H9 (cell line): ENCODE results near the gene RERG. TPM values are rescaled to one million over a fixed set of nuclear protein-coding genes. Genes with fewer than 3 reads are reported as not detected.

Experiments used
- DNase-seq: peaks from one replicate; pipeline ENCODE4 v3.0.0-alpha.2; 2017
- H2AFZ ChIP-seq: one replicate; pipeline ENCODE4 v1.6.1; 2013; ENCODE audit warnings: mild to moderate bottlenecking, low read length, control low read depth, moderate library complexity
- H2AK5ac ChIP-seq: 2 replicates; pipeline ENCODE4 v1.6.1; 2013; ENCODE audit warnings: low read length, control low read depth, mixed read lengths; ENCODE audit not compliant: insufficient read length
- H2BK120ac ChIP-seq: one replicate; pipeline ENCODE4 v1.6.1; 2013; ENCODE audit warnings: low read depth, mild to moderate bottlenecking, low read length, control low read depth, inconsistent platforms; ENCODE audit not compliant: poor library complexity, severe bottlenecking
- H2BK12ac ChIP-seq: 2 replicates; pipeline ENCODE4 v1.6.1; 2013; ENCODE audit warnings: low read length, control low read depth, mixed read lengths, low read depth; ENCODE audit not compliant: insufficient read length
- H2BK15ac ChIP-seq: 2 replicates; pipeline ENCODE4 v1.6.1; 2013; ENCODE audit warnings: low read depth, low read length, control low read depth
- H2BK20ac ChIP-seq: one replicate; pipeline ENCODE4 v1.6.1; 2013; ENCODE audit warnings: low read depth, mild to moderate bottlenecking, low read length, control low read depth, inconsistent platforms; ENCODE audit not compliant: poor library complexity, severe bottlenecking
- H2BK5ac ChIP-seq: 2 replicates; pipeline ENCODE4 v1.6.1; 2013; ENCODE audit warnings: low read length, control low read depth, mixed read lengths; ENCODE audit not compliant: insufficient read length
- H3K14ac ChIP-seq: 2 replicates; pipeline ENCODE4 v1.6.1; 2013; ENCODE audit warnings: low read length, control low read depth; ENCODE audit not compliant: insufficient read depth
- H3K18ac ChIP-seq: 2 replicates; pipeline ENCODE4 v1.6.1; 2013; ENCODE audit warnings: low read depth, mild to moderate bottlenecking, mixed read lengths, low read length, control low read depth; ENCODE audit not compliant: insufficient read length
- H3K23ac ChIP-seq: 2 replicates; pipeline ENCODE4 v1.6.1; 2013; ENCODE audit warnings: low read length, control low read depth, mixed read lengths, low read depth; ENCODE audit not compliant: insufficient read length
- H3K23me2 ChIP-seq: 2 replicates; pipeline ENCODE4 v1.6.1; 2013; ENCODE audit warnings: low read depth, mild to moderate bottlenecking, mixed read lengths, low read length, control low read depth; ENCODE audit not compliant: insufficient read length, poor library complexity, severe bottlenecking
- H3K27ac ChIP-seq: 2 replicates; pipeline ENCODE4 v1.5.1; 2013; ENCODE audit warnings: low read length, control low read depth, mixed read lengths, low read depth; ENCODE audit not compliant: insufficient read length
- H3K27me3 ChIP-seq: 2 replicates; pipeline ENCODE4 v1.6.1; 2013; ENCODE audit warnings: low read length, control low read depth, inconsistent platforms; ENCODE audit not compliant: insufficient read depth
- H3K4ac ChIP-seq: 2 replicates; pipeline ENCODE4 v1.6.1; 2013; ENCODE audit warnings: low read depth, mild to moderate bottlenecking, control low read depth, inconsistent platforms, low read length, moderate library complexity
- H3K4me1 ChIP-seq: 2 replicates; pipeline ENCODE4 v1.6.1; 2013; ENCODE audit warnings: low read length, control low read depth, inconsistent platforms; ENCODE audit not compliant: insufficient read depth
- H3K4me2 ChIP-seq: 2 replicates; pipeline ENCODE4 v1.6.1; 2013; ENCODE audit warnings: low read length, control low read depth, mixed read lengths; ENCODE audit not compliant: insufficient read length, insufficient read depth
- H3K56ac ChIP-seq: 2 replicates; pipeline ENCODE4 v1.6.1; 2013; ENCODE audit warnings: low read depth, mild to moderate bottlenecking, mixed read lengths, low read length, control low read depth; ENCODE audit not compliant: insufficient read length
- H3K79me1 ChIP-seq: 2 replicates; pipeline ENCODE4 v1.6.1; 2013; ENCODE audit warnings: low read depth, mild to moderate bottlenecking, moderate library complexity, low read length, control low read depth, inconsistent platforms; ENCODE audit not compliant: insufficient read depth, poor library complexity, severe bottlenecking
- H3K79me2 ChIP-seq: 2 replicates; pipeline ENCODE4 v1.6.1; 2013; ENCODE audit warnings: low read length, control low read depth, inconsistent platforms; ENCODE audit not compliant: insufficient read depth
- H3K9ac ChIP-seq: 2 replicates; pipeline ENCODE4 v1.6.1; 2013; ENCODE audit warnings: low read length, control low read depth, mixed read lengths; ENCODE audit not compliant: insufficient read length; ENCODE audit errors: extremely low read depth
- H3K9me3 ChIP-seq: one replicate; pipeline ENCODE4 v1.6.1; 2013; ENCODE audit warnings: low read depth, low read length, inconsistent platforms; ENCODE audit not compliant: control insufficient read depth
- H3T11ph ChIP-seq: one replicate; pipeline ENCODE4 v1.6.1; 2013; ENCODE audit warnings: mild to moderate bottlenecking, low read length, control low read depth, inconsistent platforms
- H4K20me1 ChIP-seq: one replicate; pipeline ENCODE4 v1.6.1; 2013; ENCODE audit not compliant: control insufficient read depth, insufficient read length, insufficient read depth
- H4K5ac ChIP-seq: 2 replicates; pipeline ENCODE4 v1.6.1; 2013; ENCODE audit warnings: low read depth, mild to moderate bottlenecking, mixed read lengths, low read length, control low read depth; ENCODE audit not compliant: insufficient read length
- H4K8ac ChIP-seq: replicated peaks from 2 replicates; pipeline ENCODE4 v1.6.1; 2013; ENCODE audit warnings: low read length, control low read depth, mixed read lengths, low read depth; ENCODE audit not compliant: insufficient read length
- H4K91ac ChIP-seq: 2 replicates; pipeline ENCODE4 v1.6.1; 2013; ENCODE audit warnings: low read depth, mild to moderate bottlenecking, moderate library complexity, mixed read lengths, low read length, control low read depth; ENCODE audit not compliant: insufficient read length
- H3K27ac Mint-ChIP-seq, 3 experiments: 2 replicates in 2 of 3; 3 replicates in 1 of 3; pipeline ENCODE4 v1.8.0; 2020 to 2021; ENCODE audit warnings: mixed read lengths in 3 of 3, mild to moderate bottlenecking in 1 of 3, moderate library complexity in 1 of 3
- H3K27me3 Mint-ChIP-seq: 2 replicates; pipeline ENCODE4 v1.8.0; 2021; ENCODE audit warnings: low read depth, mild to moderate bottlenecking, moderate library complexity, mixed read lengths
- H3K36me3 Mint-ChIP-seq, 3 experiments: 2 replicates in 2 of 3; 3 replicates in 1 of 3; pipeline ENCODE4 v1.8.0; 2020 to 2021; ENCODE audit warnings: low read depth in 3 of 3, mixed read lengths in 3 of 3; ENCODE audit not compliant: insufficient read depth in 1 of 3
- H3K4me1 Mint-ChIP-seq, 2 experiments: 2 replicates each; pipeline ENCODE4 v1.8.0; 2020; ENCODE audit warnings: mixed read lengths in 2 of 2
- H3K4me3 Mint-ChIP-seq, 2 experiments: 2 replicates in 1 of 2; 3 replicates in 1 of 2; pipeline ENCODE4 v1.8.0; 2020 to 2021; ENCODE audit warnings: mild to moderate bottlenecking in 2 of 2, mixed read lengths in 2 of 2, moderate library complexity in 1 of 2
- H3K9me3 Mint-ChIP-seq, 2 experiments: 2 replicates in 1 of 2; 3 replicates in 1 of 2; pipeline ENCODE4 v1.8.0; 2020; ENCODE audit warnings: mild to moderate bottlenecking in 2 of 2, mixed read lengths in 2 of 2, moderate library complexity in 1 of 2
- WGBS: extraction: QIAGEN DNeasy Blood & Tissue Kit; methylation state at CpG from one replicate; pipeline ENCODE4 v1.1.7; 2013; ENCODE audit warnings: missing lambda C conversion rate, low lambda C conversion rate, mixed read lengths; ENCODE audit not compliant: insufficient read length; ENCODE audit errors: extremely low coverage; 5-methylcytosine and 5-hydroxymethylcytosine counted together
- total RNA-seq: library from RNA; stranded (reverse); gene quantifications from 2 replicates; pipeline ENCODE4 v1.2.1, GENCODE V29; 2021
- TF ChIP-seq, protein P1 (sequence below): fragments of 200-600 bp; sonication (generic); conservative IDR thresholded peaks from 3 replicates; pipeline ENCODE4 v1.8.0; 2021; ENCODE audit warnings: antibody characterized with exemption, mild to moderate bottlenecking

The RERG gene
- total RNA-seq, 1 experiment from 2014 or later, result not detected

DNA sequence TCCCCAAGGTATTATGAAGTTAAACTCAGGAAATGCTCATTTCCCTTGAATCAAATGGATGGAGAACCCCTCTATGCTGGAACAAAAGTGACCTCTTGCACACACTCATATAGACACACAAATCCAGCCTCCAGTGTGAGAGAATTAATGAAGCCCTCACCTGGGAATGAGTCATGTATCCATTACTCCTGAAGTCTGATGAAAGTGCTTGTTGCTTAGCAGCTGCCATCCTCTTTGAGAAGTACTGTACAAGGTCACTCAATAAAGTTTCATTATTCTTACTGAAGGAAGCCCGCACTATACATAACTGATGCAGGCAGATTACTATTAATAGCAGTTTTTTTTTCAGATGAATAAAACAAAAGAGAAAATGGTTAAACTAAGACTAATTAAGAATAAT, 102.3 kb downstream of the RERG start:
- H3K36me3 Mint-ChIP-seq, result no peaks in the 10 kb centered on the region

More for the DNA sequence above, 102.3 kb downstream of the RERG start:
- TF ChIP-seq, protein P1, sequence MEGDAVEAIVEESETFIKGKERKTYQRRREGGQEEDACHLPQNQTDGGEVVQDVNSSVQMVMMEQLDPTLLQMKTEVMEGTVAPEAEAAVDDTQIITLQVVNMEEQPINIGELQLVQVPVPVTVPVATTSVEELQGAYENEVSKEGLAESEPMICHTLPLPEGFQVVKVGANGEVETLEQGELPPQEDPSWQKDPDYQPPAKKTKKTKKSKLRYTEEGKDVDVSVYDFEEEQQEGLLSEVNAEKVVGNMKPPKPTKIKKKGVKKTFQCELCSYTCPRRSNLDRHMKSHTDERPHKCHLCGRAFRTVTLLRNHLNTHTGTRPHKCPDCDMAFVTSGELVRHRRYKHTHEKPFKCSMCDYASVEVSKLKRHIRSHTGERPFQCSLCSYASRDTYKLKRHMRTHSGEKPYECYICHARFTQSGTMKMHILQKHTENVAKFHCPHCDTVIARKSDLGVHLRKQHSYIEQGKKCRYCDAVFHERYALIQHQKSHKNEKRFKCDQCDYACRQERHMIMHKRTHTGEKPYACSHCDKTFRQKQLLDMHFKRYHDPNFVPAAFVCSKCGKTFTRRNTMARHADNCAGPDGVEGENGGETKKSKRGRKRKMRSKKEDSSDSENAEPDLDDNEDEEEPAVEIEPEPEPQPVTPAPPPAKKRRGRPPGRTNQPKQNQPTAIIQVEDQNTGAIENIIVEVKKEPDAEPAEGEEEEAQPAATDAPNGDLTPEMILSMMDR, result no peak
- Histone ChIP-seq H3K14ac (no peak overlapping the region), H3K4ac (no peak overlapping the region), H3K23me2 (no peaks in the 10 kb centered on the region), H4K91ac (no peak overlapping the region), H3T11ph (no peak overlapping the region), H2BK5ac (no peak overlapping the region), H3K27me3 (no peaks in the 10 kb centered on the region), H3K27ac (no peak overlapping the region), H2AK5ac (no peak overlapping the region), H3K4me2 (no peak overlapping the region), H2BK120ac (no peak overlapping the region), H3K23ac (no peak overlapping the region), H3K9me3 (no peaks in the 10 kb centered on the region), H4K20me1 (no peaks in the 10 kb centered on the region), H3K4me1 (no peaks in the 10 kb centered on the region), H4K5ac (no peak overlapping the region), H3K79me1 (no peaks in the 10 kb centered on the region), H2BK12ac (no peak overlapping the region), H3K9ac (no peak overlapping the region), H2BK20ac (no peak overlapping the region), H4K8ac (no peak overlapping the region), H3K56ac (no peak overlapping the region), H2BK15ac (no peak overlapping the region), H3K79me2 (no peaks in the 10 kb centered on the region), H3K18ac (no peak overlapping the region), H2AFZ (no peak overlapping the region)
- DNase-seq, result no peak
- Mint-ChIP-seq H3K9me3 (no peaks in the 10 kb centered on the region; a peak in 1 of 5 replicates), H3K4me1 (no peaks in the 10 kb centered on the region), H3K27ac (no peak overlapping the region), H3K4me3 (no peak overlapping the region), H3K27me3 (no peaks in the 10 kb centered on the region)
- no CpG with 5 or more reads among the region's 1 CpG for WGBS
